Measurements from ENCODE around the gene CLCF1.

Gene CLCF1

GRCh38 chr11:67349928-67350465, 23.4 kb downstream of the CLCF1 start:
- Histone ChIP-seq H3K4me3 (ENCODE audit: insufficient read depth in 1 of 2, low read depth in 1 of 2, low read length in 2 of 2) (no peak overlapping the region), H4K91ac (ENCODE audit: low read length) (no peak overlapping the region), H3K9ac (ENCODE audit: low read length) (peak overlapping the region; percentile 5), H3K79me1 (replicated peaks; ENCODE audit: low read length, poor library complexity, severe bottlenecking) (peaks cover 2% of the 10 kb centered on the region), H2BK120ac (ENCODE audit: low read depth, low read length) (no peak overlapping the region), H3K18ac (ENCODE audit: low read depth in 1 of 2, low read length in 2 of 2) (no peak overlapping the region), H2AFZ (ENCODE audit: low read depth, low read length) (no peak overlapping the region), H3K9me3 (ENCODE audit: control insufficient read depth, low read length) (no peaks in the 10 kb centered on the region), H3K27ac (ENCODE audit: low read length, poor library complexity, severe bottlenecking) (no peak overlapping the region), H3K4me2 (ENCODE audit: low read length, poor library complexity, severe bottlenecking) (no peak overlapping the region), H3K14ac (ENCODE audit: low read length in 2 of 2) (no peak overlapping the region), H3K27me3 (ENCODE audit: control insufficient read depth in 1 of 2, insufficient read depth in 1 of 2, low read length in 2 of 2) (no peaks in the 10 kb centered on the region), H2BK5ac (ENCODE audit: low read depth, low read length, poor library complexity, severe bottlenecking) (no peak overlapping the region), H2BK15ac (ENCODE audit: low read depth, poor library complexity, severe bottlenecking) (no peak overlapping the region), H2BK12ac (ENCODE audit: low read length in 2 of 2) (no peak overlapping the region), H3K36me3 (ENCODE audit: control insufficient read depth in 1 of 2, insufficient read depth in 2 of 2, low read depth in 1 of 2, low read length in 2 of 2) (peaks cover 5 to 6% of the 10 kb centered on the region in 2 experiments), H3K4ac (ENCODE audit: low read depth in 1 of 2, low read length in 2 of 2) (no peak overlapping the region), H2AK5ac (ENCODE audit: low read length, severe bottlenecking) (no peak overlapping the region), H3K4me1 (ENCODE audit: control insufficient read depth, insufficient read depth, low read depth, low read length) (peaks cover 24% of the 10 kb centered on the region), H4K8ac (ENCODE audit: low read length) (no peak overlapping the region), H3K23ac (ENCODE audit: low read length in 2 of 2) (no peak overlapping the region)
- DNase-seq: no peak
- WGBS: 93% methylated on average over 4 of the region's 4 CpGs

- Histone ChIP-seq H3K4me2 (ENCODE audit: low read length, poor library complexity, severe bottlenecking) (no peak overlapping the region), H2BK12ac (ENCODE audit: low read length in 2 of 2) (no peak overlapping the region), H4K91ac (ENCODE audit: low read length) (no peak overlapping the region), H3K23ac (ENCODE audit: low read length in 2 of 2) (no peak overlapping the region), H3K4me1 (ENCODE audit: control insufficient read depth, insufficient read depth, low read depth, low read length) (peaks cover 19% of the 10 kb centered on the region), H3K36me3 (ENCODE audit: control insufficient read depth in 1 of 2, insufficient read depth in 2 of 2, low read depth in 1 of 2, low read length in 2 of 2) (peaks cover 5 to 6% of the 10 kb centered on the region in 2 experiments), H3K9ac (ENCODE audit: low read length) (peak overlapping the region; percentile 5), H3K18ac (ENCODE audit: low read depth in 1 of 2, low read length in 2 of 2) (no peak overlapping the region), H3K4ac (ENCODE audit: low read depth in 1 of 2, low read length in 2 of 2) (no peak overlapping the region), H2BK5ac (ENCODE audit: low read depth, low read length, poor library complexity, severe bottlenecking) (no peak overlapping the region), H2AK5ac (ENCODE audit: low read length, severe bottlenecking) (no peak overlapping the region), H3K27ac (ENCODE audit: low read length, poor library complexity, severe bottlenecking) (no peak overlapping the region), H3K27me3 (ENCODE audit: control insufficient read depth in 1 of 2, insufficient read depth in 1 of 2, low read length in 2 of 2) (no peaks in the 10 kb centered on the region), H3K4me3 (ENCODE audit: insufficient read depth in 1 of 2, low read depth in 1 of 2, low read length in 2 of 2) (no peak overlapping the region), H2BK15ac (ENCODE audit: low read depth, poor library complexity, severe bottlenecking) (no peak overlapping the region), H3K9me3 (ENCODE audit: control insufficient read depth, low read length) (no peaks in the 10 kb centered on the region), H3K79me1 (replicated peaks; ENCODE audit: low read length, poor library complexity, severe bottlenecking) (peaks cover 2% of the 10 kb centered on the region), H2BK120ac (ENCODE audit: low read depth, low read length) (no peak overlapping the region), H2AFZ (ENCODE audit: low read depth, low read length) (no peak overlapping the region), H4K8ac (ENCODE audit: low read length) (no peak overlapping the region), H3K14ac (ENCODE audit: low read length in 2 of 2) (no peak overlapping the region)
- no peak for DNase-seq
- WGBS: 89% methylated on average over 2 of the region's 2 CpGs
Measured at GRCh38 chr11:67349457-67349856, 23.9 kb downstream of the CLCF1 start.

GRCh38 chr11:67349036-67349435, 24.4 kb downstream of the CLCF1 start:
- WGBS: 65% methylated on average over 5 of the region's 5 CpGs
- no peak overlapping the region for H2AK5ac ChIP-seq (ENCODE audit: low read length, severe bottlenecking)
- H3K4me3 ChIP-seq (ENCODE audit: insufficient read depth in 1 of 2, low read depth in 1 of 2, low read length in 2 of 2): no peak overlapping the region
- H3K27ac ChIP-seq (ENCODE audit: low read length, poor library complexity, severe bottlenecking): no peak overlapping the region
- no peak overlapping the region for H3K14ac ChIP-seq (ENCODE audit: low read length in 2 of 2)
- peak overlapping the region; percentile 5 for H3K9ac ChIP-seq (ENCODE audit: low read length)
- H3K18ac ChIP-seq (ENCODE audit: low read depth in 1 of 2, low read length in 2 of 2): no peak overlapping the region
- H3K4me1 ChIP-seq (ENCODE audit: control insufficient read depth, insufficient read depth, low read depth, low read length): peaks cover 16% of the 10 kb centered on the region
- no peak overlapping the region for H3K4me2 ChIP-seq (ENCODE audit: low read length, poor library complexity, severe bottlenecking)
- no peak overlapping the region for H2BK12ac ChIP-seq (ENCODE audit: low read length in 2 of 2)
- no peak overlapping the region for H2AFZ ChIP-seq (ENCODE audit: low read depth, low read length)
- H2BK120ac ChIP-seq (ENCODE audit: low read depth, low read length): no peak overlapping the region
- no peaks in the 10 kb centered on the region for H3K9me3 ChIP-seq (ENCODE audit: control insufficient read depth, low read length)
- H3K36me3 ChIP-seq (ENCODE audit: control insufficient read depth in 1 of 2, insufficient read depth in 2 of 2, low read depth in 1 of 2, low read length in 2 of 2): peaks cover 5 to 6% of the 10 kb centered on the region in 2 experiments
- no peak overlapping the region for H4K91ac ChIP-seq (ENCODE audit: low read length)
- DNase-seq: no peak
- no peak overlapping the region for H2BK5ac ChIP-seq (ENCODE audit: low read depth, low read length, poor library complexity, severe bottlenecking)
- no peak overlapping the region for H4K8ac ChIP-seq (ENCODE audit: low read length)
- H3K27me3 ChIP-seq (ENCODE audit: control insufficient read depth in 1 of 2, insufficient read depth in 1 of 2, low read length in 2 of 2): no peaks in the 10 kb centered on the region
- H2BK15ac ChIP-seq (ENCODE audit: low read depth, poor library complexity, severe bottlenecking): no peak overlapping the region
- H3K79me1 ChIP-seq (replicated peaks; ENCODE audit: low read length, poor library complexity, severe bottlenecking): peaks cover 2% of the 10 kb centered on the region
- no peak overlapping the region for H3K23ac ChIP-seq (ENCODE audit: low read length in 2 of 2)
- H3K4ac ChIP-seq (ENCODE audit: low read depth in 1 of 2, low read length in 2 of 2): no peak overlapping the region

GRCh38 chr11:67347964-67348749, 25.2 kb downstream of the CLCF1 start:
- peak overlapping the region in 1 of 2 experiments; percentile 16 for H3K18ac ChIP-seq (ENCODE audit: low read depth in 1 of 2, low read length in 2 of 2)
- H3K9ac ChIP-seq (ENCODE audit: low read length): no peak overlapping the region
- H3K4me3 ChIP-seq (ENCODE audit: insufficient read depth in 1 of 2, low read depth in 1 of 2, low read length in 2 of 2): no peak overlapping the region
- no peak overlapping the region for H3K23ac ChIP-seq (ENCODE audit: low read length in 2 of 2)
- H2AFZ ChIP-seq (ENCODE audit: low read depth, low read length): no peak overlapping the region
- H3K4me1 ChIP-seq (ENCODE audit: control insufficient read depth, insufficient read depth, low read depth, low read length): peaks cover 13% of the 10 kb centered on the region
- H3K79me1 ChIP-seq (replicated peaks; ENCODE audit: low read length, poor library complexity, severe bottlenecking): peaks cover 2% of the 10 kb centered on the region
- no peak overlapping the region for H2BK12ac ChIP-seq (ENCODE audit: low read length in 2 of 2)
- no peak overlapping the region for H3K4me2 ChIP-seq (ENCODE audit: low read length, poor library complexity, severe bottlenecking)
- H2BK120ac ChIP-seq (ENCODE audit: low read depth, low read length): no peak overlapping the region
- no peak overlapping the region for H4K8ac ChIP-seq (ENCODE audit: low read length)
- no peak for DNase-seq
- H2AK5ac ChIP-seq (ENCODE audit: low read length, severe bottlenecking): no peak overlapping the region
- no peaks in the 10 kb centered on the region for H3K27me3 ChIP-seq (ENCODE audit: control insufficient read depth in 1 of 2, insufficient read depth in 1 of 2, low read length in 2 of 2)
- no peak overlapping the region for H2BK15ac ChIP-seq (ENCODE audit: low read depth, poor library complexity, severe bottlenecking)
- peaks cover 5 to 6% of the 10 kb centered on the region in 2 experiments for H3K36me3 ChIP-seq (ENCODE audit: control insufficient read depth in 1 of 2, insufficient read depth in 2 of 2, low read depth in 1 of 2, low read length in 2 of 2)
- H4K91ac ChIP-seq (ENCODE audit: low read length): no peak overlapping the region
- no peak overlapping the region for H3K14ac ChIP-seq (ENCODE audit: low read length in 2 of 2)
- no peak overlapping the region for H3K27ac ChIP-seq (ENCODE audit: low read length, poor library complexity, severe bottlenecking)
- no peak overlapping the region for H2BK5ac ChIP-seq (ENCODE audit: low read depth, low read length, poor library complexity, severe bottlenecking)
- H3K4ac ChIP-seq (ENCODE audit: low read depth in 1 of 2, low read length in 2 of 2): no peak overlapping the region
- H3K9me3 ChIP-seq (ENCODE audit: control insufficient read depth, low read length): no peaks in the 10 kb centered on the region
- 76% methylated on average over 10 of the region's 11 CpGs for WGBS
